GM13977 (cell line): ENCODE measurements around the gene TCF23.

Experiments
- DNase-seq: peaks from one replicate; pipeline ENCODE4 v3.0.0; 2012; ENCODE audit warnings: low spot score
- CTCF ChIP-seq: IDR thresholded peaks from 2 replicates; pipeline ENCODE4 v1.5.1; 2012; ENCODE audit warnings: mild to moderate bottlenecking, control low read depth; ENCODE audit not compliant: insufficient read depth; ENCODE audit errors: extremely low read depth, missing control alignments
- in situ Hi-C: fragments of 300-500 bp; cut with MboI; formaldehyde crosslinking; loops from one replicate; pipeline ENCODE4 v1.12.0; 2022; ENCODE audit warnings: low sequenced_read_pairs, low pct_unique_long_range_greater_than_20kb, mixed read lengths, inconsistent platforms; ENCODE audit not compliant: unreplicated experiment

The TCF23 gene

GRCh38 chr2:27148801-27149439 is at the start of gene TCF23:
TCF23 (plus strand) TSS chr2:27149004; CDS start chr2:27149134, 130 bp downstream.
- no peak for DNase-seq
- in situ Hi-C loops, result no loop called here
- TF ChIP-seq CTCF, result no peak

GRCh38 chr2:27099334-27099955 is 49.4 kb upstream of the TCF23 start:
- DNase-seq, result no peak
- no peak for TF ChIP-seq CTCF
- in situ Hi-C loops, result no loop called here

- no peak for TF ChIP-seq CTCF
- in situ Hi-C loops, result loop anchor here (10.0 kb wide), 1 partner anchor 185 kb away; the partner anchor contains the start of gene TRIM54
- DNase-seq, result no peak
Measured at GRCh38 chr2:27100036-27100435, 48.8 kb upstream of the TCF23 start.

GRCh38 chr2:27102329-27102728 is 46.5 kb upstream of the TCF23 start:
- in situ Hi-C loops, result loop anchor here (10.0 kb wide), 1 partner anchor 182 kb away; the partner anchor contains the start of gene TRIM54
- TF ChIP-seq CTCF, result no peak
- DNase-seq, result no peak

GRCh38 chr2:27105981-27106380 is 42.8 kb upstream of the TCF23 start:
- in situ Hi-C loops, result loop anchor here (10.0 kb wide), 1 partner anchor 179 kb away; the partner anchor contains the start of gene TRIM54
- DNase-seq, result no peak
- TF ChIP-seq CTCF, result no peak

- DNase-seq, result no peak
- no peak for TF ChIP-seq CTCF
- in situ Hi-C loops, result loop anchor here (10.0 kb wide), 1 partner anchor 177 kb away; the partner anchor contains the start of gene TRIM54
Measured at GRCh38 chr2:27108221-27108620, 40.6 kb upstream of the TCF23 start.
